ENCODE measurements around the gene SLC25A51.

SLC25A51 gene

GRCh38 chr9:37947471-37947870 lies 43.5 kb upstream of the SLC25A51 start:
- DNase-seq: no peak
- Histone ChIP-seq H4K8ac (ENCODE audit: low read depth, low read length) (no peak overlapping the region), H2BK5ac (ENCODE audit: low read depth, low read length, poor library complexity) (no peak overlapping the region), H4K91ac (ENCODE audit: low read depth, low read length) (peak overlapping the region; percentile 11), H2AK5ac (ENCODE audit: low read length) (no peak overlapping the region), H3K4me1 (ENCODE audit: control insufficient read depth in 1 of 2, insufficient read depth in 2 of 2, low read length in 2 of 2) (peaks cover 45 to 59% of the 10 kb centered on the region in 2 experiments), H4K12ac (ENCODE audit: low read depth, low read length) (no peak overlapping the region), H3K23ac (ENCODE audit: low read length) (no peak overlapping the region), H3K4me2 (ENCODE audit: low read length) (no peak overlapping the region), H3K79me1 (ENCODE audit: low read length) (peaks cover 37% of the 10 kb centered on the region), H2BK12ac (ENCODE audit: low read length) (no peak overlapping the region), H3K18ac (ENCODE audit: low read length) (peak overlapping the region; percentile 58), H3K9ac (ENCODE audit: low read length) (no peak overlapping the region), H3K4ac (ENCODE audit: low read depth, low read length) (no peak overlapping the region), H3K36me3 (ENCODE audit: control insufficient read depth in 1 of 2, insufficient read depth in 2 of 2, low read length in 2 of 2) (peaks cover 53 to 69% of the 10 kb centered on the region in 2 experiments), H3K4me3 (ENCODE audit: low read depth, low read length) (no peak overlapping the region), H2BK120ac (ENCODE audit: insufficient read depth, low read length, poor library complexity) (no peak overlapping the region), H3K79me2 (ENCODE audit: control insufficient read depth, insufficient read depth, low read length, poor library complexity) (peaks cover 8% of the 10 kb centered on the region), H2AFZ (ENCODE audit: insufficient read depth, low read length, poor library complexity) (no peak overlapping the region), H3K27me3 (ENCODE audit: insufficient read depth, low read length) (no peaks in the 10 kb centered on the region), H3K27ac (ENCODE audit: low read depth, low read length) (no peak overlapping the region), H3K9me3 (ENCODE audit: insufficient read depth, low read depth, low read length) (peaks cover 4% of the 10 kb centered on the region), H3K14ac (ENCODE audit: low read length) (no peak overlapping the region)
- no CpG with 5 or more reads among the region's 7 CpGs for WGBS (ENCODE audit: extremely low coverage, insufficient coverage, insufficient read length)

GRCh38 chr9:37946971-37947370 lies 43.0 kb upstream of the SLC25A51 start:
- H2BK5ac ChIP-seq (ENCODE audit: low read depth, low read length, poor library complexity): no peak overlapping the region
- H3K36me3 ChIP-seq (ENCODE audit: control insufficient read depth in 1 of 2, insufficient read depth in 2 of 2, low read length in 2 of 2): peaks cover 49 to 69% of the 10 kb centered on the region in 2 experiments
- no peak overlapping the region for H3K4me3 ChIP-seq (ENCODE audit: low read depth, low read length)
- H4K8ac ChIP-seq (ENCODE audit: low read depth, low read length): no peak overlapping the region
- H3K4ac ChIP-seq (ENCODE audit: low read depth, low read length): no peak overlapping the region
- H3K27me3 ChIP-seq (ENCODE audit: insufficient read depth, low read length): no peaks in the 10 kb centered on the region
- H3K4me2 ChIP-seq (ENCODE audit: low read length): no peak overlapping the region
- no peak overlapping the region for H3K14ac ChIP-seq (ENCODE audit: low read length)
- H3K9ac ChIP-seq (ENCODE audit: low read length): no peak overlapping the region
- H2BK120ac ChIP-seq (ENCODE audit: insufficient read depth, low read length, poor library complexity): no peak overlapping the region
- no peak overlapping the region for H3K27ac ChIP-seq (ENCODE audit: low read depth, low read length)
- peak overlapping the region; percentile 19 for H2BK12ac ChIP-seq (ENCODE audit: low read length)
- no CpG with 5 or more reads among the region's 7 CpGs for WGBS (ENCODE audit: extremely low coverage, insufficient coverage, insufficient read length)
- no peak overlapping the region for H2AK5ac ChIP-seq (ENCODE audit: low read length)
- peak overlapping the region; percentile 10 for H3K18ac ChIP-seq (ENCODE audit: low read length)
- DNase-seq: peak; percentile 61 to 79
- H3K79me2 ChIP-seq (ENCODE audit: control insufficient read depth, insufficient read depth, low read length, poor library complexity): peaks cover 10% of the 10 kb centered on the region
- peak overlapping the region; percentile 2 for H4K91ac ChIP-seq (ENCODE audit: low read depth, low read length)
- peaks cover 48 to 62% of the 10 kb centered on the region in 2 experiments for H3K4me1 ChIP-seq (ENCODE audit: control insufficient read depth in 1 of 2, insufficient read depth in 2 of 2, low read length in 2 of 2)
- H3K79me1 ChIP-seq (ENCODE audit: low read length): peaks cover 42% of the 10 kb centered on the region
- peaks cover 4% of the 10 kb centered on the region for H3K9me3 ChIP-seq (ENCODE audit: insufficient read depth, low read depth, low read length)
- H2AFZ ChIP-seq (ENCODE audit: insufficient read depth, low read length, poor library complexity): no peak overlapping the region
- H4K12ac ChIP-seq (ENCODE audit: low read depth, low read length): no peak overlapping the region
- no peak overlapping the region for H3K23ac ChIP-seq (ENCODE audit: low read length)

- no CpG with 5 or more reads among the region's 8 CpGs for WGBS (ENCODE audit: extremely low coverage, insufficient coverage, insufficient read length)
Measured at GRCh38 chr9:37946041-37946440, 42.1 kb upstream of the SLC25A51 start.

DNA sequence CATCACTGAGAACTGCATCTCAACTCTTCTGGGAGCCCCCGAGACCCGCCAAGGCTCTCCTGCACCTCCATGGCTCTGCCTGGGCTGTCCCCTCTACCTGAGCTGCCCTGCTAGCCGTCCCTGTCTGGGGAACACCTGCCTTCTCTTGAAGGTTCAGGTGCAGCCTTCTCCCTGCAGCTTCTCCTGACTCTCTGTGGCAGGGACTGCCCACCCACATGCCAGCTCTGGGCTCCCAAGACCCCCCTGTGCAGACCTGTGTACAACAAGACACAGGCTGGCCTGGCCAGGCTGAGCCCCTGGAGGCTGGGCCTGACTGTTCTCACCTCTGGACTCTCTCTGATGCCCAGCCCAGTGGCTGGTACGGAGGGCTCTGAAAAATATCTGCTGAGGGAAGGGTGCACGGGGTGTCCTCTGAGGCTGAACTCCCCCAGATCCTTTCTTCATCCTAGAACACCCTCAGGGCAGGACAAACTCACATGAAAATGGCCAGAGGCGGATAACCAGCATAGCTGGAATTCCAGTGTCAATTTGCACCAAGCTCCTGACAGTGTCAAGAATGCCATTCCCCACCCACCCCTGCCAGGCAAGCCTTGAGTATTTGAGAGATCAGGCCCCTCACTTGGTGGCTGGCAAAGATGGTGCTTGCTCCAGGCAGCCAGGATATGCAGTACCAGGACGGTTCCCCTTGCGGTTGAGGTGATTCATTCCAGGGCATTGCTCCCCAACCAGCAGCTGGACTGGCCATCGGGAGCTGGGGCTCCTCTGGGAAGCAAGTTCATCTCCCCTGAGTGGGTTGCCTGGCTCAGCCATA lies 40.9 kb upstream of the SLC25A51 start:
- H3K4me3 ChIP-seq (ENCODE audit: low read depth, low read length): no peak overlapping the region
- H3K9me3 ChIP-seq (ENCODE audit: insufficient read depth, low read depth, low read length): peaks cover 4% of the 10 kb centered on the region
- peak overlapping the region; percentile 90 for H2BK12ac ChIP-seq (ENCODE audit: low read length)
- peak overlapping the region; percentile 96 for H2AK5ac ChIP-seq (ENCODE audit: low read length)
- no peak overlapping the region for H3K9ac ChIP-seq (ENCODE audit: low read length)
- peak overlapping the region; percentile 93 for H2BK5ac ChIP-seq (ENCODE audit: low read depth, low read length, poor library complexity)
- peaks cover 11% of the 10 kb centered on the region for H3K79me2 ChIP-seq (ENCODE audit: control insufficient read depth, insufficient read depth, low read length, poor library complexity)
- peak overlapping the region; percentile 98 for H2BK120ac ChIP-seq (ENCODE audit: insufficient read depth, low read length, poor library complexity)
- peak; percentile 86 to 96 for DNase-seq
- peak overlapping the region; percentile 69 for H4K8ac ChIP-seq (ENCODE audit: low read depth, low read length)
- peak overlapping the region; percentile 6 for H3K4me2 ChIP-seq (ENCODE audit: low read length)
- no peak overlapping the region for H3K23ac ChIP-seq (ENCODE audit: low read length)
- WGBS (ENCODE audit: extremely low coverage, insufficient coverage, insufficient read length): no CpG with 5 or more reads among the region's 9 CpGs
- H2AFZ ChIP-seq (ENCODE audit: insufficient read depth, low read length, poor library complexity): no peak overlapping the region
- H4K12ac ChIP-seq (ENCODE audit: low read depth, low read length): no peak overlapping the region
- H3K27me3 ChIP-seq (ENCODE audit: insufficient read depth, low read length): no peaks in the 10 kb centered on the region
- H3K79me1 ChIP-seq (ENCODE audit: low read length): peaks cover 48% of the 10 kb centered on the region
- H3K4ac ChIP-seq (ENCODE audit: low read depth, low read length): peak overlapping the region; percentile 56
- peak overlapping the region; percentile 95 for H3K27ac ChIP-seq (ENCODE audit: low read depth, low read length)
- peak overlapping the region; percentile 80 for H4K91ac ChIP-seq (ENCODE audit: low read depth, low read length)
- peak overlapping the region; percentile 77 for H3K14ac ChIP-seq (ENCODE audit: low read length)
- H3K36me3 ChIP-seq (ENCODE audit: control insufficient read depth in 1 of 2, insufficient read depth in 2 of 2, low read length in 2 of 2): peaks cover 43 to 66% of the 10 kb centered on the region in 2 experiments
- peak overlapping the region; percentile 86 for H3K18ac ChIP-seq (ENCODE audit: low read length)
- H3K4me1 ChIP-seq (ENCODE audit: control insufficient read depth in 1 of 2, insufficient read depth in 2 of 2, low read length in 2 of 2): peaks cover 51 to 68% of the 10 kb centered on the region in 2 experiments

More at GRCh38 chr9:37946041-37946440, 42.1 kb upstream of the SLC25A51 start:
- Histone ChIP-seq H2BK12ac (ENCODE audit: low read length) (peak overlapping the region; percentile 19), H3K4ac (ENCODE audit: low read depth, low read length) (no peak overlapping the region), H3K4me3 (ENCODE audit: low read depth, low read length) (peak overlapping the region; percentile 21), H2BK120ac (ENCODE audit: insufficient read depth, low read length, poor library complexity) (peak overlapping the region; percentile 74), H4K12ac (ENCODE audit: low read depth, low read length) (no peak overlapping the region), H3K36me3 (ENCODE audit: control insufficient read depth in 1 of 2, insufficient read depth in 2 of 2, low read length in 2 of 2) (peaks cover 49 to 68% of the 10 kb centered on the region in 2 experiments), H3K18ac (ENCODE audit: low read length) (peak overlapping the region; percentile 4), H3K14ac (ENCODE audit: low read length) (peak overlapping the region; percentile 21), H3K27me3 (ENCODE audit: insufficient read depth, low read length) (no peaks in the 10 kb centered on the region), H3K9me3 (ENCODE audit: insufficient read depth, low read depth, low read length) (peaks cover 4% of the 10 kb centered on the region), H3K4me2 (ENCODE audit: low read length) (no peak overlapping the region), H4K91ac (ENCODE audit: low read depth, low read length) (peak overlapping the region; percentile 27), H3K27ac (ENCODE audit: low read depth, low read length) (peak overlapping the region; percentile 95), H3K79me1 (ENCODE audit: low read length) (peaks cover 45% of the 10 kb centered on the region), H2AK5ac (ENCODE audit: low read length) (peak overlapping the region; percentile 14), H3K23ac (ENCODE audit: low read length) (no peak overlapping the region), H3K4me1 (ENCODE audit: control insufficient read depth in 1 of 2, insufficient read depth in 2 of 2, low read length in 2 of 2) (peaks cover 51 to 67% of the 10 kb centered on the region in 2 experiments), H2BK5ac (ENCODE audit: low read depth, low read length, poor library complexity) (peak overlapping the region; percentile 4), H3K9ac (ENCODE audit: low read length) (no peak overlapping the region), H3K79me2 (ENCODE audit: control insufficient read depth, insufficient read depth, low read length, poor library complexity) (peaks cover 11% of the 10 kb centered on the region), H4K8ac (ENCODE audit: low read depth, low read length) (peak overlapping the region; percentile 8), H2AFZ (ENCODE audit: insufficient read depth, low read length, poor library complexity) (no peak overlapping the region)
- DNase-seq: no peak

All from trophoblast cell (in vitro differentiated cells and primary cell).